Activated naive CD8-positive, alpha-beta T cell treated with anti-CD3 and anti-CD28 coated beads, Interleukin-2, amount 50 U/mL, for 24 hours (primary cell): ENCODE results near the gene BDH2.

Source experiments
- ATAC-seq: fragments of 150-1000 bp; cut with Tn5 transposase; one replicate; pipeline ENCODE4 v1.10.0; 2021
- DNase-seq: peaks from one replicate; pipeline ENCODE4 v3.0.0; 2021
- H3K27ac Mint-ChIP-seq: one replicate; pipeline ENCODE4 v1.8.0; 2021; ENCODE audit warnings: mild to moderate bottlenecking, mixed read lengths
- H3K27me3 Mint-ChIP-seq: one replicate; pipeline ENCODE4 v1.8.0; 2021; ENCODE audit warnings: mixed read lengths
- H3K36me3 Mint-ChIP-seq: one replicate; pipeline ENCODE4 v1.8.0; 2021; ENCODE audit warnings: low read depth, mixed read lengths
- H3K4me1 Mint-ChIP-seq: one replicate; pipeline ENCODE4 v1.8.0; 2021; ENCODE audit warnings: mixed read lengths
- H3K4me3 Mint-ChIP-seq: one replicate; pipeline ENCODE4 v1.8.0; 2021; ENCODE audit warnings: mild to moderate bottlenecking, moderate library complexity, mixed read lengths
- H3K9me3 Mint-ChIP-seq: one replicate; pipeline ENCODE4 v1.8.0; 2021; ENCODE audit warnings: mixed read lengths

BDH2 gene

GRCh38 chr4:103073792-103074438 lies 25.7 kb downstream of the BDH2 start:
- no peak for ATAC-seq
- peak overlapping the region; percentile 53 for H3K27ac Mint-ChIP-seq

GRCh38 chr4:103067841-103068547 lies 31.6 kb downstream of the BDH2 start:
- no peak overlapping the region for H3K4me3 Mint-ChIP-seq
- H3K27ac Mint-ChIP-seq: peak overlapping the region; percentile 56
- no peaks in the 10 kb centered on the region for H3K9me3 Mint-ChIP-seq
- ATAC-seq: peak; percentile 69
- H3K27me3 Mint-ChIP-seq: no peaks in the 10 kb centered on the region
- DNase-seq: no peak
- peaks cover 35% of the 10 kb centered on the region for H3K4me1 Mint-ChIP-seq
- H3K36me3 Mint-ChIP-seq: peaks cover 51% of the 10 kb centered on the region

More at GRCh38 chr4:103073792-103074438, 25.7 kb downstream of the BDH2 start:
- Mint-ChIP-seq H3K4me1 (peaks cover 55% of the 10 kb centered on the region), H3K4me3 (peak overlapping the region; percentile 94), H3K9me3 (no peaks in the 10 kb centered on the region), H3K27me3 (no peaks in the 10 kb centered on the region), H3K36me3 (peaks cover 38% of the 10 kb centered on the region)
- no peak for DNase-seq

- Mint-ChIP-seq H3K36me3 (peaks cover 38% of the 10 kb centered on the region), H3K27me3 (no peaks in the 10 kb centered on the region), H3K4me1 (no peaks in the 10 kb centered on the region), H3K27ac (no peak overlapping the region), H3K4me3 (no peak overlapping the region), H3K9me3 (no peaks in the 10 kb centered on the region)
- no peak for ATAC-seq
- no peak for DNase-seq
These were observed 39.0 kb downstream of the BDH2 start for GRCh38 chr4:103060453-103061148.

- H3K27ac Mint-ChIP-seq: no peak overlapping the region
- H3K9me3 Mint-ChIP-seq: no peaks in the 10 kb centered on the region
- no peaks in the 10 kb centered on the region for H3K27me3 Mint-ChIP-seq
- ATAC-seq: no peak
- no peak for DNase-seq
- H3K4me1 Mint-ChIP-seq: peaks cover 10% of the 10 kb centered on the region
- peaks cover 25% of the 10 kb centered on the region for H3K36me3 Mint-ChIP-seq
- no peak overlapping the region for H3K4me3 Mint-ChIP-seq
These were observed 45.6 kb downstream of the BDH2 start for GRCh38 chr4:103054030-103054429.

- Mint-ChIP-seq H3K27me3 (no peaks in the 10 kb centered on the region), H3K36me3 (peaks cover 32% of the 10 kb centered on the region), H3K4me1 (peaks cover 10% of the 10 kb centered on the region), H3K9me3 (no peaks in the 10 kb centered on the region), H3K27ac (no peak overlapping the region), H3K4me3 (no peak overlapping the region)
- ATAC-seq (no peak), DNase-seq (no peak)
These were observed 46.9 kb downstream of the BDH2 start for GRCh38 chr4:103052779-103053178.

- H3K4me3 Mint-ChIP-seq: no peak overlapping the region
- peaks cover 36% of the 10 kb centered on the region for H3K36me3 Mint-ChIP-seq
- no peak for ATAC-seq
- H3K4me1 Mint-ChIP-seq: peaks cover 10% of the 10 kb centered on the region
- no peaks in the 10 kb centered on the region for H3K9me3 Mint-ChIP-seq
- no peak overlapping the region for H3K27ac Mint-ChIP-seq
- DNase-seq: no peak
- no peaks in the 10 kb centered on the region for H3K27me3 Mint-ChIP-seq
These were observed 47.5 kb downstream of the BDH2 start for GRCh38 chr4:103052145-103052544.

- Mint-ChIP-seq H3K9me3 (no peaks in the 10 kb centered on the region), H3K36me3 (peaks cover 42% of the 10 kb centered on the region), H3K27ac (peak overlapping the region; percentile 50), H3K4me1 (peaks cover 14% of the 10 kb centered on the region), H3K4me3 (no peak overlapping the region), H3K27me3 (no peaks in the 10 kb centered on the region)
- no peak for DNase-seq
- ATAC-seq: no peak
These were observed 48.7 kb downstream of the BDH2 start for GRCh38 chr4:103050736-103051436.

GRCh38 chr4:103046416-103047290 lies 53.0 kb downstream of the BDH2 start:
- H3K4me1 Mint-ChIP-seq: peaks cover 13% of the 10 kb centered on the region
- no peaks in the 10 kb centered on the region for H3K9me3 Mint-ChIP-seq
- peak; percentile 16 for DNase-seq
- no peak overlapping the region for H3K4me3 Mint-ChIP-seq
- H3K27me3 Mint-ChIP-seq: no peaks in the 10 kb centered on the region
- peak; percentile 95 for ATAC-seq
- H3K36me3 Mint-ChIP-seq: peaks cover 49% of the 10 kb centered on the region
- H3K27ac Mint-ChIP-seq: no peak overlapping the region

- Mint-ChIP-seq H3K36me3 (peaks cover 45% of the 10 kb centered on the region), H3K27me3 (no peaks in the 10 kb centered on the region), H3K4me1 (peaks cover 4% of the 10 kb centered on the region), H3K27ac (no peak overlapping the region), H3K9me3 (no peaks in the 10 kb centered on the region), H3K4me3 (no peak overlapping the region)
- DNase-seq: no peak
- no peak for ATAC-seq
These were observed 55.5 kb downstream of the BDH2 start for GRCh38 chr4:103044183-103044582.

GRCh38 chr4:103036169-103036568 lies 63.5 kb downstream of the BDH2 start:
- H3K4me3 Mint-ChIP-seq: no peak overlapping the region
- DNase-seq: no peak
- H3K4me1 Mint-ChIP-seq: no peaks in the 10 kb centered on the region
- peaks cover 18% of the 10 kb centered on the region for H3K36me3 Mint-ChIP-seq
- no peak for ATAC-seq
- no peaks in the 10 kb centered on the region for H3K9me3 Mint-ChIP-seq
- no peaks in the 10 kb centered on the region for H3K27me3 Mint-ChIP-seq
- no peak overlapping the region for H3K27ac Mint-ChIP-seq

GRCh38 chr4:103032574-103032973 lies 67.1 kb downstream of the BDH2 start:
- no peak for ATAC-seq
- Mint-ChIP-seq H3K9me3 (no peaks in the 10 kb centered on the region), H3K27me3 (no peaks in the 10 kb centered on the region), H3K4me1 (no peaks in the 10 kb centered on the region), H3K4me3 (no peak overlapping the region), H3K27ac (no peak overlapping the region), H3K36me3 (peaks cover 23% of the 10 kb centered on the region)
- no peak for DNase-seq

GRCh38 chr4:103030791-103031190 lies 68.8 kb downstream of the BDH2 start:
- peaks cover 5% of the 10 kb centered on the region for H3K4me1 Mint-ChIP-seq

GRCh38 chr4:103029300-103029699 lies 70.3 kb downstream of the BDH2 start:
- DNase-seq: no peak
- H3K27ac Mint-ChIP-seq: no peak overlapping the region
- H3K9me3 Mint-ChIP-seq: no peaks in the 10 kb centered on the region
- ATAC-seq: no peak
- H3K36me3 Mint-ChIP-seq: peaks cover 24% of the 10 kb centered on the region
- H3K4me3 Mint-ChIP-seq: no peak overlapping the region
- H3K4me1 Mint-ChIP-seq: peaks cover 8% of the 10 kb centered on the region
- no peaks in the 10 kb centered on the region for H3K27me3 Mint-ChIP-seq

More at GRCh38 chr4:103030791-103031190, 68.8 kb downstream of the BDH2 start:
- H3K4me3 Mint-ChIP-seq: no peak overlapping the region
- ATAC-seq: no peak
- H3K27me3 Mint-ChIP-seq: no peaks in the 10 kb centered on the region
- H3K36me3 Mint-ChIP-seq: peaks cover 23% of the 10 kb centered on the region
- no peaks in the 10 kb centered on the region for H3K9me3 Mint-ChIP-seq
- H3K27ac Mint-ChIP-seq: no peak overlapping the region
- DNase-seq: no peak
